Measurements from ENCODE around the gene ALG9. TPM values are rescaled to one million over a fixed set of nuclear protein-coding genes. Genes with fewer than 3 reads are reported as not detected.
"Not testable (repeated sequence)": the region's sequence is repeated elsewhere in the genome, so short reads cannot be mapped to it uniquely, and the experiment has no call there.

Gene ALG9
- total RNA-seq, 1 donor from 2014 or later: 55.5 TPM

- no peak for TF ChIP-seq CTCF (conservative IDR thresholded peaks at IDR 0.05)
- no peaks in the 10 kb centered on the region for H3K9me3 Mint-ChIP-seq
- H3K36me3 Mint-ChIP-seq (ENCODE audit: low read depth): peaks cover 3% of the 10 kb centered on the region
- no peak overlapping the region for H3K4me3 Mint-ChIP-seq
- no peak for DNase-seq (ENCODE audit: low read depth, low spot score)
- no peaks in the 10 kb centered on the region for H3K4me1 Mint-ChIP-seq
- H3K27me3 Mint-ChIP-seq (ENCODE audit: low read depth): no peaks in the 10 kb centered on the region
- no peak overlapping the region for H3K27ac Mint-ChIP-seq (ENCODE audit: unreplicated experiment)
Observed at GRCh38 chr11:111785886-111786412, 85.4 kb downstream of the ALG9 start.

GRCh38 chr11:111785076-111785475, 86.3 kb downstream of the ALG9 start:
- H3K36me3 Mint-ChIP-seq (ENCODE audit: low read depth): peaks cover 3% of the 10 kb centered on the region
- no peak for DNase-seq (ENCODE audit: low read depth, low spot score)
- H3K27me3 Mint-ChIP-seq (ENCODE audit: low read depth): no peaks in the 10 kb centered on the region
- no peak overlapping the region for H3K4me3 Mint-ChIP-seq
- H3K4me1 Mint-ChIP-seq: no peaks in the 10 kb centered on the region
- H3K27ac Mint-ChIP-seq (ENCODE audit: unreplicated experiment): no peak overlapping the region
- no peak for TF ChIP-seq CTCF (conservative IDR thresholded peaks at IDR 0.05)
- no peaks in the 10 kb centered on the region for H3K9me3 Mint-ChIP-seq

- not testable (repeated sequence) for H3K36me3 Mint-ChIP-seq (ENCODE audit: low read depth); H3K4me1 Mint-ChIP-seq; H3K27me3 Mint-ChIP-seq (ENCODE audit: low read depth); H3K4me3 Mint-ChIP-seq; H3K27ac Mint-ChIP-seq (ENCODE audit: unreplicated experiment); DNase-seq (ENCODE audit: low read depth, low spot score); H3K9me3 Mint-ChIP-seq
Observed at GRCh38 chr11:111784311-111784710, 87.1 kb downstream of the ALG9 start.

GRCh38 chr11:111782109-111782741, 89.2 kb downstream of the ALG9 start:
- TF ChIP-seq CTCF (conservative IDR thresholded peaks at IDR 0.05): no peak
- Mint-ChIP-seq H3K36me3 (ENCODE audit: low read depth) (peaks cover 3% of the 10 kb centered on the region), H3K4me3 (no peak overlapping the region), H3K27ac (ENCODE audit: unreplicated experiment) (no peak overlapping the region), H3K9me3 (no peaks in the 10 kb centered on the region), H3K4me1 (no peaks in the 10 kb centered on the region), H3K27me3 (ENCODE audit: low read depth) (no peaks in the 10 kb centered on the region)
- DNase-seq (ENCODE audit: low read depth, low spot score): no peak

- TF ChIP-seq CTCF (conservative IDR thresholded peaks at IDR 0.05): no peak
- Mint-ChIP-seq H3K27ac (ENCODE audit: unreplicated experiment) (no peak overlapping the region), H3K36me3 (ENCODE audit: low read depth) (no peaks in the 10 kb centered on the region), H3K4me1 (no peaks in the 10 kb centered on the region), H3K27me3 (ENCODE audit: low read depth) (no peaks in the 10 kb centered on the region), H3K4me3 (no peak overlapping the region), H3K9me3 (no peaks in the 10 kb centered on the region)
- no peak for DNase-seq (ENCODE audit: low read depth, low spot score)
Observed at GRCh38 chr11:111779118-111779517, 92.3 kb downstream of the ALG9 start.

GRCh38 chr11:111778047-111778558, 93.3 kb downstream of the ALG9 start:
- H3K27me3 Mint-ChIP-seq (ENCODE audit: low read depth): no peaks in the 10 kb centered on the region
- DNase-seq (ENCODE audit: low read depth, low spot score): no peak
- no peak for TF ChIP-seq CTCF (conservative IDR thresholded peaks at IDR 0.05)
- H3K4me1 Mint-ChIP-seq: no peaks in the 10 kb centered on the region
- no peak overlapping the region for H3K4me3 Mint-ChIP-seq
- no peaks in the 10 kb centered on the region for H3K9me3 Mint-ChIP-seq
- H3K36me3 Mint-ChIP-seq (ENCODE audit: low read depth): no peaks in the 10 kb centered on the region
- peak overlapping the region; percentile 11 for H3K27ac Mint-ChIP-seq (ENCODE audit: unreplicated experiment)

Data from neural crest cell (in vitro differentiated cells).